ENCODE results near the gene CFAP119.
A peak's percentile ranks its signal among the peaks of the same experiment; 100 is the strongest.
"Not testable (repeated sequence)": the region's sequence is repeated elsewhere in the genome, so short reads cannot be mapped to it uniquely, and the experiment has no call there.

Gene CFAP119

GRCh38 chr16:30761928-30762902, at the start of gene CFAP119, which contains the start of gene RNF40:
Gene CFAP119 (minus strand): TSS chr16:30762062. CDS start chr16:30761748, 314 bp downstream.
Gene RNF40 (plus strand): TSS chr16:30762322. CDS start chr16:30762546, 224 bp downstream.
- Mint-ChIP-seq H3K4me1 (peaks cover 53% of the 10 kb centered on the region), H3K4me3 (peak within 1 kb of the TSS; percentile 87), H3K36me3 (peaks cover 59% of the 10 kb centered on the region), H3K27me3 (no peaks in the 10 kb centered on the region), H3K9me3 (no peaks in the 10 kb centered on the region), H3K27ac (peak within 1 kb of the TSS; percentile 83)
- ATAC-seq = peak; percentile 98

GRCh38 chr16:30809675-30810074, 47.8 kb upstream of the CFAP119 start:
- not testable (repeated sequence) for H3K36me3 Mint-ChIP-seq, ATAC-seq, H3K27me3 Mint-ChIP-seq, H3K9me3 Mint-ChIP-seq, H3K27ac Mint-ChIP-seq, H3K4me3 Mint-ChIP-seq
- H3K4me1 Mint-ChIP-seq = peaks cover 28% of the 10 kb centered on the region

GRCh38 chr16:30808890-30809426, 47.1 kb upstream of the CFAP119 start:
- H3K9me3 Mint-ChIP-seq, H3K4me3 Mint-ChIP-seq, H3K27ac Mint-ChIP-seq, H3K36me3 Mint-ChIP-seq, H3K27me3 Mint-ChIP-seq, ATAC-seq: not testable (repeated sequence)
- peaks cover 24% of the 10 kb centered on the region for H3K4me1 Mint-ChIP-seq

DNA sequence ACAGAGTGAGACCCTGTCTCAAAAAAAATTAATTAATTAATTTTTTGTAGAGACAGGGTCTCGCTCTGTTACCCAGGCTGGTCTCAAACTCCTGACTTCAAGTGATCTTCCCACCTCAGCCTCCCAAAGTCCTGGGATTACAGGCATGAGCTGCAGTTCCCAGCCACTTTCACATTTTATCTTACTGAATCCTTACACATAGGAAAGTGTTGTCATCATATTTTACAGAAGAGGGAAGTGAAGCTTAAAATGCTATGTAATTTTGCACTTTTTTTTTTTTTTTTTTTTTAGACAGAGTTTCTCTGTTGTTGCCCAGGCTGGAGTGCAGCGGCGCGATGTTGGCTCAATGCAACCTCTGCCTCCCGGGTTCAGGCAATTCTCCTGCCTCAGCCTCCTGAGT, 46.3 kb upstream of the CFAP119 start:
- Mint-ChIP-seq H3K27me3 (peaks cover 9% of the 10 kb centered on the region), H3K27ac (no peak overlapping the region), H3K36me3 (no peaks in the 10 kb centered on the region), H3K4me3 (no peak overlapping the region), H3K4me1 (peaks cover 20% of the 10 kb centered on the region), H3K9me3 (no peaks in the 10 kb centered on the region)
- ATAC-seq = no peak

- Mint-ChIP-seq H3K27ac (peak overlapping the region; percentile 77), H3K4me1 (peaks cover 25% of the 10 kb centered on the region), H3K4me3 (peak overlapping the region; percentile 87), H3K9me3 (no peaks in the 10 kb centered on the region), H3K36me3 (no peaks in the 10 kb centered on the region), H3K27me3 (peaks cover 9% of the 10 kb centered on the region)
- ATAC-seq = peak; percentile 78
These were observed 43.7 kb upstream of the CFAP119 start for GRCh38 chr16:30805370-30806169.

DNA sequence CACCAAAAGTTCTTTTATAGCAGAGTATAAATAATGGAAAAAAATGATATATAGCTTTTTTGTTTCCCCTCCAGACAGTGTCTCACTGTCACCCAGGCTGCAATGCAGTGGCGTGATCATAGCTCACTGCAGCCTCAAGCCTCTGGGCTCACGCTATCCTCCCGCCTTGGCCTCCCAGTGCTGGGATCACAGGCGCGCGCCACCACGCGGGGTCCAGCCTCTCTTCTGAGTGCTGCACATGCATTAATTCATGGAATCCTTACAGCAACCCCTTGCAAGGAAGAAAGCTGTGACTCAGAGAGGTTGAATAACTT, 43.2 kb upstream of the CFAP119 start:
- Mint-ChIP-seq H3K36me3 (no peaks in the 10 kb centered on the region), H3K4me3 (peak overlapping the region; percentile 87), H3K27ac (peak overlapping the region; percentile 77), H3K27me3 (peaks cover 9% of the 10 kb centered on the region), H3K9me3 (no peaks in the 10 kb centered on the region), H3K4me1 (peaks cover 25% of the 10 kb centered on the region)
- no peak for ATAC-seq

DNA sequence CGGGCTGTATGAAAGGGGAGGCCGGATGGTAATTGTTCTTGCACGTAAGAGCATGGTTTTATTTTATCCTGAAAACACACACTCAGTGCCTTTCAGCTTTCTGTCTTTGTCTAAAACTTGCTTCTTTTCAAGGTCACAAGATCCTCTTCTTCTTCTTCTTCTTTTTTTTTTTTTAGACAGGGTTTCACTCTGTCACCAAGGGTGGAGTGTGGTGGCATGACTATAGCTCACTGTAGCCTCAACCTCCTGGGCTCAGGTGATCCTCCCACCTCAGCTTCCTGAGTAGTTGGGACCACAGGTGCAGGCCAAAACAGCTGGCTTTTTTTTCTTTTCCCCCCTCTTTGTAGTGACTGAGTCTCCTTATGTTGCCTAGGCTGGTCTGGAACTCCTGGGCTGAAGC, 41.1 kb upstream of the CFAP119 start:
- H3K4me1 Mint-ChIP-seq = peaks cover 25% of the 10 kb centered on the region
- H3K27me3 Mint-ChIP-seq = peaks cover 9% of the 10 kb centered on the region
- no peaks in the 10 kb centered on the region for H3K36me3 Mint-ChIP-seq
- H3K4me3 Mint-ChIP-seq = no peak overlapping the region
- ATAC-seq = no peak
- H3K9me3 Mint-ChIP-seq = no peaks in the 10 kb centered on the region
- H3K27ac Mint-ChIP-seq = no peak overlapping the region

- peaks cover 1% of the 10 kb centered on the region for H3K4me1 Mint-ChIP-seq
- no peaks in the 10 kb centered on the region for H3K36me3 Mint-ChIP-seq
- H3K9me3 Mint-ChIP-seq = no peaks in the 10 kb centered on the region
- ATAC-seq = no peak
- no peak overlapping the region for H3K27ac Mint-ChIP-seq
- no peak overlapping the region for H3K4me3 Mint-ChIP-seq
- H3K27me3 Mint-ChIP-seq = no peaks in the 10 kb centered on the region
These were observed 35.9 kb upstream of the CFAP119 start for GRCh38 chr16:30797670-30798309.

DNA sequence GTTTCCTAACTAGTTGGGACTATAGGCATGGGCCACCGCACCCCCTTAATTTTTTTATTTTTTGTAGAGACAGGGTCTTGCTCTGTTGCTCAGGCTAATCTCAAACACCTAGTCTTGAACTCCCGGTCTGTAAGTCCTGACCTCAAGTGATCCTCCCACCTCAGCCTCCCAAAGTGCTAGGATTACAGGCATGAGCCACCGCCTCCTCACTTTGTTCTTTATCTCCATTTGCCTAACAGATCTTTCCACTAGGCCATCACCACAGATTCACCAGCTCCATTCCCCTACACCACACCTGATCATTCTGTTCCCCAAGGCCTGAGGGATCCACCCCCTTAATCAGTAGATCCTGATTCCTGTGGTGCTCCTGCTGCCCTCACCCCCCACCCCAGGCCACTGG, 32.8 kb upstream of the CFAP119 start:
- H3K36me3 Mint-ChIP-seq = no peaks in the 10 kb centered on the region
- ATAC-seq = no peak
- no peak overlapping the region for H3K4me3 Mint-ChIP-seq
- no peaks in the 10 kb centered on the region for H3K4me1 Mint-ChIP-seq
- H3K9me3 Mint-ChIP-seq = no peaks in the 10 kb centered on the region
- no peaks in the 10 kb centered on the region for H3K27me3 Mint-ChIP-seq
- H3K27ac Mint-ChIP-seq = no peak overlapping the region

- Mint-ChIP-seq H3K36me3 (no peaks in the 10 kb centered on the region), H3K27me3 (peaks cover 6% of the 10 kb centered on the region), H3K27ac (no peak overlapping the region), H3K4me1 (no peaks in the 10 kb centered on the region), H3K4me3 (no peak overlapping the region), H3K9me3 (no peaks in the 10 kb centered on the region)
- no peak for ATAC-seq
These were observed 31.7 kb upstream of the CFAP119 start for GRCh38 chr16:30793508-30794069.

- ATAC-seq = no peak
- Mint-ChIP-seq H3K4me1 (peaks cover 19% of the 10 kb centered on the region), H3K27me3 (peaks cover 37% of the 10 kb centered on the region), H3K9me3 (no peaks in the 10 kb centered on the region), H3K36me3 (peaks cover 8% of the 10 kb centered on the region), H3K27ac (peak overlapping the region; percentile 91), H3K4me3 (peak overlapping the region; percentile 92)
These were observed 25.9 kb upstream of the CFAP119 start for GRCh38 chr16:30787613-30788378.

DNA sequence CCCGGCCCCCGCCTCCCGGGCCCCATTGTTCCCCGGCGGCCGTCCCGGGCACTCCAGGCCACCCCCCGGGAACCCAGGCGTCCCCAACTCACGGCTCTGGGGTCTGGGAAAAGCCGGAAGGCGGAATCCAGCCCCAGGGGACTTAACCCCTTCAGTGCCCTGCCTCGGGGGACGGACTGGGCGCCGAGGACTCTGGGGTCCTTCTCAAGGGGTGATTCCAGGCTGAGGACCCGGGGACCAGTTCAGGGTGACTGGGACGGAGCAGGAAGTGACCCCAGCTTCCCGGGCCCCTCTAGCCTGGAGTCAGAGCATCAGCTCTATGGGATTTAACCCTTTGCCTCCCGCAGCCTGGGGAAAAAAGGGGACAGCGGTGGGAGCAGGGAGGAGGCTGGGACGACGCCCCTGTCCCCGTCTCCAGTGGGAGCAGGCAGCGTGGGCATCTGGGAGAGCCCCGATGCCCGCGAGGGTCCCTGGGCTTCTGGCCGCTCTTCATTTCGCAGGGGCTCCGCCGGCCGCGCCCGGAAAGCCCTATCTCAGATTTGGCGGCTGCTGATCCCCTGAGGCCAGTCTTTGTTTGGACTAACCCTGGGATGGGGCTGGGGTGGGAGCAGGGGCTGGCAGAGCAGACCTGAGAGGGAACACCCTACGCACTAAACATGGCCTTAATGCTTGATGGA, 25.2 kb upstream of the CFAP119 start, which contains the start of gene ZNF629:
ZNF629 (minus strand) TSS at position 270 of the 677 bp plus-strand sequence. CDS start 2,723 bp downstream, outside the sequence.
- Mint-ChIP-seq H3K36me3 (peaks cover 15% of the 10 kb centered on the region), H3K9me3 (no peaks in the 10 kb centered on the region), H3K4me3 (peak within 1 kb of the TSS; percentile 92), H3K27me3 (peaks cover 37% of the 10 kb centered on the region), H3K27ac (peak within 1 kb of the TSS; percentile 91), H3K4me1 (peaks cover 19% of the 10 kb centered on the region)
- ATAC-seq = peak; percentile 64

GRCh38 chr16:30786115-30786935, 24.5 kb upstream of the CFAP119 start:
- peak overlapping the region; percentile 92 for H3K4me3 Mint-ChIP-seq
- peaks cover 19% of the 10 kb centered on the region for H3K4me1 Mint-ChIP-seq
- peak; percentile 73 for ATAC-seq
- H3K27ac Mint-ChIP-seq = peak overlapping the region; percentile 91
- H3K27me3 Mint-ChIP-seq = peaks cover 37% of the 10 kb centered on the region
- peaks cover 22% of the 10 kb centered on the region for H3K36me3 Mint-ChIP-seq
- H3K9me3 Mint-ChIP-seq = no peaks in the 10 kb centered on the region

Data from stimulated activated memory B cell treated with anti-CD40 and anti-IgM and Interleukin-4, amounts not matched to agents 10 μg/mL and 1 μg/mL and 100 μg/mL, for 72 hours (primary cell).